Spleen (tissue), 11 donors: Measurements from ENCODE around the gene PPP1CB. TPM values are rescaled to one million over a fixed set of nuclear protein-coding genes. Genes with fewer than 3 reads are reported as not detected.

Experiments
- DNase-seq: peaks from one replicate; pipeline ENCODE4 v3.0.0-alpha.2; 2020
- H3K27ac ChIP-seq, 8 donors: fragments of 200-600 bp; sonication (generic) in 7 of 8; 1 replicate in 4 of 8; 2 replicates in 4 of 8; pipeline versions ENCODE4 v1.5.0 to v1.8.0; 2016 to 2021; ENCODE audit warnings: inconsistent platforms in 4 of 8, mild to moderate bottlenecking in 4 of 8, moderate library complexity in 1 of 8
- H3K27me3 ChIP-seq, 7 donors: fragments of 200-600 bp; sonication (generic) in 6 of 7; replicated peaks in 1 of 7; 1 replicate in 4 of 7; 2 replicates in 3 of 7; pipeline versions ENCODE4 v1.5.0 to v1.8.0; 2016 to 2021; ENCODE audit warnings: inconsistent platforms in 3 of 7, mild to moderate bottlenecking in 1 of 7
- H3K36me3 ChIP-seq, 6 donors: fragments of 200-600 bp; sonication (generic) in 5 of 6; 1 replicate in 4 of 6; 2 replicates in 2 of 6; pipeline versions ENCODE4 v1.5.0 to v1.8.0; 2016 to 2021; ENCODE audit warnings: inconsistent platforms in 2 of 6
- H3K4me1 ChIP-seq, 6 donors: fragments of 200-600 bp; sonication (generic) in 5 of 6; 1 replicate in 3 of 6; 2 replicates in 3 of 6; pipeline versions ENCODE4 v1.5.0 to v1.8.0; 2016 to 2021; ENCODE audit warnings: inconsistent platforms in 3 of 6
- H3K4me3 ChIP-seq, 8 donors: fragments of 200-600 bp; sonication (generic) in 7 of 8; 1 replicate in 4 of 8; 2 replicates in 4 of 8; pipeline versions ENCODE4 v1.5.0 to v1.8.0; 2016 to 2021; ENCODE audit warnings: inconsistent platforms in 4 of 8, mild to moderate bottlenecking in 4 of 8, moderate library complexity in 2 of 8
- H3K9me3 ChIP-seq, 8 donors: fragments of 200-600 bp; sonication (generic) in 7 of 8; 1 replicate in 4 of 8; 2 replicates in 4 of 8; pipeline versions ENCODE4 v1.5.0 to v1.8.0; 2016 to 2021; ENCODE audit warnings: inconsistent platforms in 4 of 8
- CTCF ChIP-seq, 11 experiments: fragments of 200-600 bp in 7 of 11; fragments of 450-650 bp in 4 of 11; sonication (generic) in 4 of 11; IDR thresholded peaks in 8 of 11; conservative IDR thresholded peaks in 3 of 11; 1 replicate in 7 of 11; 2 replicates in 4 of 11; pipeline versions ENCODE4 v1.4.0 to v1.8.0; 2016 to 2021; ENCODE audit warnings: antibody characterized with exemption in 11 of 11, inconsistent platforms in 4 of 11, mild to moderate bottlenecking in 1 of 11
- POLR2A ChIP-seq, 3 donors: fragments of 450-650 bp; IDR thresholded peaks; one replicate each; pipeline ENCODE4 v1.5.1; 2017; ENCODE audit warnings: antibody characterized with exemption in 3 of 3, mild to moderate bottlenecking in 1 of 3
- POLR2AphosphoS5 ChIP-seq, 3 donors: sonication (generic); formaldehyde crosslinking; IDR thresholded peaks; one replicate each; pipeline ENCODE4 v1.5.1; 2017; ENCODE audit warnings: antibody characterized with exemption in 3 of 3
- WGBS, 5 donors: extraction: QIAGEN DNeasy Blood & Tissue Kit in 3 of 5; methylation state at CpG; one replicate each; pipeline versions ENCODE4 v1.1.5 to v1.1.7; 2013 to 2018; 5-methylcytosine and 5-hydroxymethylcytosine counted together
- intact Hi-C: fragments of 100-400 bp; cut with DNase I; formaldehyde crosslinking; loops from one replicate; pipeline ENCODE4 v1.15.0; 2023; ENCODE audit warnings: low total_unique reads
- polyA plus RNA-seq, 3 donors: library from polyadenylated mRNA; stranded (reverse); fragments of 200-250 nt; gene quantifications; one replicate each; pipeline ENCODE4 v1.2.1, GENCODE V29; 2013
- total RNA-seq, 7 donors: library from RNA; depleted of rRNA in 3 of 7; stranded (reverse); fragments of >200 nt in 3 of 7; fragmentation: NEBNext Ultra II Directional in 4 of 7; extraction: Animal tissue kit (Norgen Biotek cat#: 25700) in 4 of 7; gene quantifications; one replicate each; pipeline versions ENCODE4 v1.1.0 to v1.2.1, GENCODE V29; 2016 to 2021
- donor health status: healthy with polysubstance abuse.
- donor health status: DM: no; HTN: no; CAD: no; lungs with moderate emphysema.
- donor health status: DM: no; HTN: no; CAD: no.
- donor health status: Bipolar disorder and iron deficiency.
- donor health status: healthy.
- donor health status: DM: no; HTN: no; CAD: no.
- donor health status: DM: yes; HTN: yes; CAD: no.

PPP1CB gene
- total and polyA plus RNA-seq, 10 donors = 40.4 to 244 (median 187) TPM

GRCh38 chr2:28755421-28755820 is 3.8 kb downstream of the PPP1CB start:
- H3K36me3 ChIP-seq = peaks cover 0 to 27% (median 5%) of the 10 kb centered on the region in 6 donors
- H3K27ac ChIP-seq = peak overlapping the region in 2 of 8 donors; percentile 100
- peak overlapping the region in 4 of 8 donors; percentile 0 to 85 (median 58) for H3K4me3 ChIP-seq
- DNase-seq = no peak
- 66 to 82% (median 78%) methylated on average over 3 of the region's 3 CpGs for WGBS, 5 donors
- H3K27me3 ChIP-seq = no peaks in the 10 kb centered on the region
- intact Hi-C loops = loop anchor here (10.0 kb wide), 1 partner anchor 161 kb away; no protein-coding TSS in a partner anchor
- H3K4me1 ChIP-seq = peaks cover 55 to 86% (median 75%) of the 10 kb centered on the region in 6 donors
- H3K9me3 ChIP-seq = no peaks in the 10 kb centered on the region
- TF ChIP-seq POLR2AphosphoS5 (IDR thresholded peaks at IDR 0.05) (no peak), POLR2A (IDR thresholded peaks at IDR 0.05) (no peak), CTCF (IDR thresholded peaks at IDR 0.05 in 8 of 11, conservative IDR thresholded peaks at IDR 0.05 in 3 of 11) (no peak)

GRCh38 chr2:28758459-28758858 is 6.8 kb downstream of the PPP1CB start:
- peak overlapping the region in 1 of 8 donors; percentile 34 for H3K27ac ChIP-seq

GRCh38 chr2:28761420-28761819 is 9.8 kb downstream of the PPP1CB start:
- Histone ChIP-seq H3K4me1 (peaks cover 71 to 100% (median 90%) of the 10 kb centered on the region in 6 donors), H3K4me3 (no peak overlapping the region), H3K27me3 (no peaks in the 10 kb centered on the region), H3K27ac (no peak overlapping the region), H3K36me3 (peaks cover 0 to 43% (median 8%) of the 10 kb centered on the region in 6 donors), H3K9me3 (no peaks in the 10 kb centered on the region)
- intact Hi-C loops = no loop called here
- no peak for DNase-seq
- 82 to 92% (median 89%) methylated on average over 3 of the region's 3 CpGs for WGBS, 5 donors
- TF ChIP-seq POLR2AphosphoS5 (IDR thresholded peaks at IDR 0.05) (no peak), POLR2A (IDR thresholded peaks at IDR 0.05) (no peak), CTCF (IDR thresholded peaks at IDR 0.05 in 8 of 11, conservative IDR thresholded peaks at IDR 0.05 in 3 of 11) (no peak)

More at GRCh38 chr2:28758459-28758858, 6.8 kb downstream of the PPP1CB start:
- intact Hi-C loops = loop anchor here (10.0 kb wide), 1 partner anchor 164 kb away; no protein-coding TSS in a partner anchor
- WGBS, 5 donors = 49 to 84% (median 76%) methylated on average over 2 of the region's 2 CpGs
- no peaks in the 10 kb centered on the region for H3K9me3 ChIP-seq
- peaks cover 0 to 43% (median 8%) of the 10 kb centered on the region in 6 donors for H3K36me3 ChIP-seq
- H3K4me1 ChIP-seq = peaks cover 70 to 100% (median 96%) of the 10 kb centered on the region in 6 donors
- TF ChIP-seq POLR2A (IDR thresholded peaks at IDR 0.05) (no peak), CTCF (IDR thresholded peaks at IDR 0.05 in 8 of 11, conservative IDR thresholded peaks at IDR 0.05 in 3 of 11) (no peak), POLR2AphosphoS5 (IDR thresholded peaks at IDR 0.05) (no peak)
- no peak for DNase-seq
- H3K27me3 ChIP-seq = no peaks in the 10 kb centered on the region
- H3K4me3 ChIP-seq = no peak overlapping the region

GRCh38 chr2:28764909-28765711 is 13.5 kb downstream of the PPP1CB start:
- no peak for TF ChIP-seq POLR2AphosphoS5 (IDR thresholded peaks at IDR 0.05)
- no peak for TF ChIP-seq POLR2A (IDR thresholded peaks at IDR 0.05)
- no peak for TF ChIP-seq CTCF (IDR thresholded peaks at IDR 0.05 in 8 of 11, conservative IDR thresholded peaks at IDR 0.05 in 3 of 11)
- H3K4me3 ChIP-seq = no peak overlapping the region
- no peaks in the 10 kb centered on the region for H3K9me3 ChIP-seq
- no peak for DNase-seq
- 84 to 93% (median 92%) methylated on average over 8 of the region's 8 CpGs for WGBS, 5 donors
- intact Hi-C loops = no loop called here
- peaks cover 71 to 100% (median 86%) of the 10 kb centered on the region in 6 donors for H3K4me1 ChIP-seq
- peaks cover 0 to 19% (median 5%) of the 10 kb centered on the region in 6 donors for H3K36me3 ChIP-seq
- H3K27ac ChIP-seq = no peak overlapping the region
- H3K27me3 ChIP-seq = no peaks in the 10 kb centered on the region
